Activated CD8-positive, alpha-beta memory T cell treated with anti-CD3 and anti-CD28 coated beads, Interleukin-2, amount 10 ng/mL, durations not matched to agents 7 days and 5 days (primary cell): ENCODE data around the gene ZNF891. TPM values are rescaled to one million over a fixed set of nuclear protein-coding genes. Genes with fewer than 3 reads are reported as not detected.

Experiments used
- ATAC-seq: fragments of 150-1000 bp; cut with Tn5 transposase; one replicate; pipeline ENCODE4 v1.10.0; 2021; ENCODE audit warnings: moderate library complexity
- CTCF ChIA-PET: fragments of 350-600 bp; sonication (Branson Sonifier 250); formaldehyde crosslinking; loops from one replicate; lab custom pipeline; 2021; ENCODE audit warnings: antibody characterized with exemption; lab: Charles Lee
- DNase-seq: peaks from one replicate; pipeline ENCODE4 v3.0.0-alpha.2; 2020
- H3K27ac Mint-ChIP-seq: one replicate; pipeline ENCODE4 v1.8.0; 2021; ENCODE audit warnings: mild to moderate bottlenecking, mixed read lengths
- H3K27me3 Mint-ChIP-seq: one replicate; pipeline ENCODE4 v1.8.0; 2021; ENCODE audit warnings: mixed read lengths
- H3K36me3 Mint-ChIP-seq: one replicate; pipeline ENCODE4 v1.8.0; 2021; ENCODE audit warnings: mild to moderate bottlenecking, mixed read lengths
- H3K4me1 Mint-ChIP-seq: one replicate; pipeline ENCODE4 v1.8.0; 2021; ENCODE audit warnings: mixed read lengths
- H3K4me3 Mint-ChIP-seq: one replicate; pipeline ENCODE4 v1.8.0; 2021; ENCODE audit warnings: mild to moderate bottlenecking, moderate library complexity, mixed read lengths
- H3K9me3 Mint-ChIP-seq: one replicate; pipeline ENCODE4 v1.8.0; 2022; ENCODE audit warnings: low read depth, mixed read lengths
- total RNA-seq, 2 experiments: library from RNA; stranded (reverse); gene quantifications; one replicate each; pipeline ENCODE4 v1.2.3, GENCODE V29; 2021

ZNF891 gene
- total RNA-seq = 1 to 10 TPM; 2.0 to 2.3 TPM

- CTCF ChIA-PET = interaction anchor here (1.0 to 2.0 kb wide), 5 partner anchors 50 to 368 kb away, joined by 3 to 12 read pairs (median 3); partner anchors contain the start of genes ZNF140 and ZNF268
- Mint-ChIP-seq H3K27ac (peak within 1 kb of the TSS; percentile 100), H3K9me3 (peaks cover 34% of the 10 kb centered on the region), H3K4me3 (peak within 1 kb of the TSS; percentile 98), H3K27me3 (no peaks in the 10 kb centered on the region), H3K4me1 (peaks cover 15% of the 10 kb centered on the region), H3K36me3 (peaks cover 61% of the 10 kb centered on the region)
- DNase-seq (peak; percentile 97), ATAC-seq (peak; percentile 92)
Observed at GRCh38 chr12:133130038-133130807, at the start of gene ZNF891, which contains the start of gene ZNF10. TSS of gene ZNF891 (minus strand) at chr12:133130274. CDS start at chr12:133121918, 8,356 bp downstream. TSS of gene ZNF10 (plus strand) at chr12:133130627. CDS start at chr12:133144493, 13,866 bp downstream.

GRCh38 chr12:133174901-133175300 lies 44.8 kb upstream of the ZNF891 start:
- H3K4me3 Mint-ChIP-seq = no peak overlapping the region
- DNase-seq (no peak), ATAC-seq (no peak)
- H3K9me3 Mint-ChIP-seq = peaks cover 32% of the 10 kb centered on the region
- CTCF ChIA-PET = no interaction called here
- H3K27ac Mint-ChIP-seq = no peak overlapping the region
- H3K4me1 Mint-ChIP-seq = no peaks in the 10 kb centered on the region
- H3K27me3 Mint-ChIP-seq = no peaks in the 10 kb centered on the region
- H3K36me3 Mint-ChIP-seq = peaks cover 6% of the 10 kb centered on the region

- DNase-seq (no peak), ATAC-seq (no peak)
- peaks cover 33% of the 10 kb centered on the region for H3K9me3 Mint-ChIP-seq
- no peaks in the 10 kb centered on the region for H3K4me1 Mint-ChIP-seq
- no peak overlapping the region for H3K4me3 Mint-ChIP-seq
- peaks cover 1% of the 10 kb centered on the region for H3K36me3 Mint-ChIP-seq
- H3K27ac Mint-ChIP-seq = no peak overlapping the region
- CTCF ChIA-PET = no interaction called here
- no peaks in the 10 kb centered on the region for H3K27me3 Mint-ChIP-seq
Observed at GRCh38 chr12:133172491-133172890, 42.4 kb upstream of the ZNF891 start.

GRCh38 chr12:133165776-133166175 lies 35.7 kb upstream of the ZNF891 start:
- Mint-ChIP-seq H3K27me3 (no peaks in the 10 kb centered on the region), H3K4me3 (no peak overlapping the region), H3K27ac (no peak overlapping the region), H3K36me3 (peaks cover 5% of the 10 kb centered on the region), H3K4me1 (no peaks in the 10 kb centered on the region), H3K9me3 (peaks cover 37% of the 10 kb centered on the region)
- CTCF ChIA-PET = no interaction called here
- ATAC-seq (no peak), DNase-seq (no peak)

GRCh38 chr12:133156125-133156690 lies 26.1 kb upstream of the ZNF891 start:
- H3K4me1 Mint-ChIP-seq = no peaks in the 10 kb centered on the region
- H3K36me3 Mint-ChIP-seq = peaks cover 65% of the 10 kb centered on the region
- H3K27ac Mint-ChIP-seq = no peak overlapping the region
- peaks cover 67% of the 10 kb centered on the region for H3K9me3 Mint-ChIP-seq
- no peaks in the 10 kb centered on the region for H3K27me3 Mint-ChIP-seq
- no peak overlapping the region for H3K4me3 Mint-ChIP-seq
- DNase-seq (no peak), ATAC-seq (no peak)
- CTCF ChIA-PET = no interaction called here

- no peak overlapping the region for H3K4me3 Mint-ChIP-seq
- peaks cover 72% of the 10 kb centered on the region for H3K36me3 Mint-ChIP-seq
- DNase-seq (no peak), ATAC-seq (no peak)
- no peaks in the 10 kb centered on the region for H3K4me1 Mint-ChIP-seq
- CTCF ChIA-PET = no interaction called here
- H3K27me3 Mint-ChIP-seq = no peaks in the 10 kb centered on the region
- peaks cover 44% of the 10 kb centered on the region for H3K9me3 Mint-ChIP-seq
- H3K27ac Mint-ChIP-seq = no peak overlapping the region
Observed at GRCh38 chr12:133145981-133146380, 15.9 kb upstream of the ZNF891 start.

- Mint-ChIP-seq H3K9me3 (peaks cover 52% of the 10 kb centered on the region), H3K4me3 (no peak overlapping the region), H3K27ac (no peak overlapping the region), H3K36me3 (peaks cover 72% of the 10 kb centered on the region), H3K27me3 (no peaks in the 10 kb centered on the region), H3K4me1 (peaks cover 5% of the 10 kb centered on the region)
- no peak for DNase-seq
- ATAC-seq = no peak
- CTCF ChIA-PET = interaction anchor here (1.1 kb wide), 1 partner anchor 45 kb away, joined by 3 read pairs; the partner anchor contains the start of gene ZNF268
Observed at GRCh38 chr12:133135747-133136146, 5.7 kb upstream of the ZNF891 start.

- peaks cover 34% of the 10 kb centered on the region for H3K9me3 Mint-ChIP-seq
- DNase-seq (no peak), ATAC-seq (peak; percentile 9)
- CTCF ChIA-PET = interaction anchor here (1.2 to 2.0 kb wide), 4 partner anchors 50 to 226 kb away, joined by 3 to 12 read pairs (median 4); partner anchors contain the start of genes ZNF140 and ZNF268
- H3K36me3 Mint-ChIP-seq = peaks cover 61% of the 10 kb centered on the region
- peak overlapping the region; percentile 100 for H3K27ac Mint-ChIP-seq
- peak overlapping the region; percentile 98 for H3K4me3 Mint-ChIP-seq
- no peaks in the 10 kb centered on the region for H3K27me3 Mint-ChIP-seq
- H3K4me1 Mint-ChIP-seq = peaks cover 15% of the 10 kb centered on the region
Observed at GRCh38 chr12:133130808-133131128, 694 bp upstream of the ZNF891 start.

GRCh38 chr12:133129368-133130037 lies 571 bp downstream of the ZNF891 start:
- CTCF ChIA-PET = interaction anchor here (1.0 to 2.0 kb wide), 3 partner anchors 49 to 367 kb away, joined by 3 to 12 read pairs (median 6); partner anchors contain the start of genes ZNF140 and ZNF268
- DNase-seq = no peak

GRCh38 chr12:133124674-133125073 lies 5.4 kb downstream of the ZNF891 start:
- CTCF ChIA-PET = no interaction called here
- Mint-ChIP-seq H3K9me3 (peaks cover 44% of the 10 kb centered on the region), H3K27ac (no peak overlapping the region), H3K27me3 (no peaks in the 10 kb centered on the region), H3K36me3 (peaks cover 74% of the 10 kb centered on the region), H3K4me3 (no peak overlapping the region), H3K4me1 (peaks cover 6% of the 10 kb centered on the region)
- ATAC-seq (no peak), DNase-seq (no peak)

More at GRCh38 chr12:133129368-133130037, 571 bp downstream of the ZNF891 start:
- Mint-ChIP-seq H3K4me1 (peaks cover 15% of the 10 kb centered on the region), H3K27me3 (no peaks in the 10 kb centered on the region), H3K4me3 (peak overlapping the region; percentile 98), H3K9me3 (peaks cover 33% of the 10 kb centered on the region), H3K36me3 (peaks cover 63% of the 10 kb centered on the region), H3K27ac (peak overlapping the region; percentile 100)
- ATAC-seq = no peak

- H3K4me3 Mint-ChIP-seq = no peak overlapping the region
- peaks cover 74% of the 10 kb centered on the region for H3K36me3 Mint-ChIP-seq
- CTCF ChIA-PET = no interaction called here
- no peaks in the 10 kb centered on the region for H3K4me1 Mint-ChIP-seq
- DNase-seq (no peak), ATAC-seq (no peak)
- H3K27me3 Mint-ChIP-seq = no peaks in the 10 kb centered on the region
- peaks cover 58% of the 10 kb centered on the region for H3K9me3 Mint-ChIP-seq
- H3K27ac Mint-ChIP-seq = no peak overlapping the region
Observed at GRCh38 chr12:133120385-133121191, 9.5 kb downstream of the ZNF891 start.

- H3K27me3 Mint-ChIP-seq = no peaks in the 10 kb centered on the region
- no peak overlapping the region for H3K4me3 Mint-ChIP-seq
- peaks cover 55% of the 10 kb centered on the region for H3K9me3 Mint-ChIP-seq
- H3K36me3 Mint-ChIP-seq = peaks cover 72% of the 10 kb centered on the region
- H3K27ac Mint-ChIP-seq = no peak overlapping the region
- ATAC-seq = no peak
- H3K4me1 Mint-ChIP-seq = no peaks in the 10 kb centered on the region
- no peak for DNase-seq
- CTCF ChIA-PET = no interaction called here
Observed at GRCh38 chr12:133108150-133108549, 21.9 kb downstream of the ZNF891 start.

- Mint-ChIP-seq H3K4me1 (no peaks in the 10 kb centered on the region), H3K27ac (no peak overlapping the region), H3K4me3 (no peak overlapping the region), H3K9me3 (peaks cover 57% of the 10 kb centered on the region), H3K27me3 (no peaks in the 10 kb centered on the region), H3K36me3 (peaks cover 74% of the 10 kb centered on the region)
- DNase-seq (no peak), ATAC-seq (no peak)
- CTCF ChIA-PET = no interaction called here
Observed at GRCh38 chr12:133107121-133107520, 23.0 kb downstream of the ZNF891 start.
